OCI-LY7 (cell line): ENCODE data around the gene SBF1. TPM values are rescaled to one million over a fixed set of nuclear protein-coding genes. Genes with fewer than 3 reads are reported as not detected.
"Not testable (repeated sequence)": the region's sequence is repeated elsewhere in the genome, so short reads cannot be mapped to it uniquely, and the experiment has no call there.

Source experiments
- BruUV-seq: library from RNA; stranded (reverse); fragments of 400-500 nt; replicated peaks from 2 replicates; lab custom pipeline; 2021; lab: Mats Ljungman, UMichigan
- CTCF ChIA-PET: fragments of 300-600 bp; sonication (Branson Sonifier 250); formaldehyde crosslinking; loops from one replicate; lab custom pipeline; 2022; ENCODE audit warnings: antibody characterized with exemption; ENCODE audit not compliant: unreplicated experiment; lab: Charles Lee
- POLR2A ChIA-PET: fragments of 300-600 bp; sonication (Branson Sonifier 250); formaldehyde crosslinking; loops from one replicate; lab custom pipeline; 2022; ENCODE audit warnings: antibody characterized with exemption; lab: Charles Lee
- DNase-seq: peaks from one replicate; pipeline ENCODE4 v3.0.0-alpha.2; 2015; ENCODE audit warnings: low spot score
- H2AFZ ChIP-seq: fragments of 200-600 bp; sonication (generic), shearing (Covaris generic); 2 replicates; pipeline ENCODE4 v1.6.1; 2014; ENCODE audit warnings: mild to moderate bottlenecking, antibody characterized with exemption, low read length, moderate library complexity
- H3K27ac ChIP-seq: fragments of 200-600 bp; sonication (generic); 2 replicates; pipeline ENCODE4 v1.5.1; 2014; ENCODE audit warnings: mixed run types, low read depth, mild to moderate bottlenecking, moderate library complexity, low read length, inconsistent platforms; ENCODE audit not compliant: poor library complexity, severe bottlenecking
- H3K36me3 ChIP-seq: fragments of 200-600 bp; sonication (generic); 2 replicates; pipeline ENCODE4 v1.6.1; 2014; ENCODE audit warnings: mild to moderate bottlenecking, antibody characterized with exemption, low read length, moderate library complexity, mixed read lengths; ENCODE audit not compliant: insufficient read depth
- H3K4me1 ChIP-seq: fragments of 200-600 bp; sonication (generic); 2 replicates; pipeline ENCODE4 v1.5.1; 2014; ENCODE audit warnings: mild to moderate bottlenecking, low read length; ENCODE audit not compliant: insufficient read depth, poor library complexity, severe bottlenecking
- H3K4me2 ChIP-seq: fragments of 200-600 bp; sonication (generic); 2 replicates; pipeline ENCODE4 v1.6.1; 2014; ENCODE audit warnings: mild to moderate bottlenecking, low read length
- H3K4me3 ChIP-seq: fragments of 200-600 bp; sonication (generic); 2 replicates; pipeline ENCODE4 v1.5.1; 2014; ENCODE audit warnings: mild to moderate bottlenecking, low read depth, low read length; ENCODE audit not compliant: poor library complexity, severe bottlenecking
- H3K79me2 ChIP-seq: fragments of 200-600 bp; sonication (generic); 2 replicates; pipeline ENCODE4 v1.6.1; 2016; ENCODE audit warnings: low read depth, mild to moderate bottlenecking, low read length, moderate library complexity, mixed read lengths; ENCODE audit not compliant: insufficient read depth
- H3K9me2 ChIP-seq: fragments of 200-600 bp; sonication (generic); 2 replicates; pipeline ENCODE4 v1.6.1; 2016; ENCODE audit warnings: mild to moderate bottlenecking, low read length, mixed read lengths; ENCODE audit not compliant: insufficient read depth
- H3K9me3 ChIP-seq: fragments of 200-600 bp; sonication (generic); 2 replicates; pipeline ENCODE4 v1.6.1; 2014; ENCODE audit warnings: mild to moderate bottlenecking, mixed run types, low read length, mixed read lengths
- H4K20me1 ChIP-seq: fragments of 200-600 bp; sonication (generic); 2 replicates; pipeline ENCODE4 v1.6.1; 2014; ENCODE audit warnings: mild to moderate bottlenecking, antibody characterized with exemption, low read length, moderate library complexity, mixed read lengths; ENCODE audit not compliant: insufficient read depth
- EZH2phosphoT487 ChIP-seq: fragments of 200-600 bp; sonication (generic); IDR thresholded peaks from 2 replicates; pipeline ENCODE4 v1.6.1; 2018; ENCODE audit warnings: low read depth, borderline replicate concordance, mild to moderate bottlenecking, mixed run types, antibody characterized with exemption, low read length, moderate library complexity, mixed read lengths
- intact Hi-C: fragments of 100-400 bp; cut with micrococcal nuclease; formaldehyde crosslinking; loops from one replicate; pipeline ENCODE4 v1.10.0; 2022; ENCODE audit not compliant: unreplicated experiment
- total RNA-seq, 2 experiments: library from RNA; depleted of rRNA in 1 of 2; stranded (reverse); fragments of >200 nt in 1 of 2; shearing (Covaris generic) in 1 of 2; gene quantifications; 2 replicates each; pipeline ENCODE4 v1.2.3, GENCODE V29; 2014 to 2022
- TF ChIP-seq, protein P1 (sequence below): fragments of 200-600 bp; sonication (generic); conservative IDR thresholded peaks from 2 replicates; pipeline ENCODE4 v1.5.1; 2014; ENCODE audit warnings: mild to moderate bottlenecking, antibody characterized with exemption, low read length, moderate library complexity, mixed read lengths

Gene SBF1
- total RNA-seq, 2 experiments from 2014 or later, result 177 to 181 TPM

DNA sequence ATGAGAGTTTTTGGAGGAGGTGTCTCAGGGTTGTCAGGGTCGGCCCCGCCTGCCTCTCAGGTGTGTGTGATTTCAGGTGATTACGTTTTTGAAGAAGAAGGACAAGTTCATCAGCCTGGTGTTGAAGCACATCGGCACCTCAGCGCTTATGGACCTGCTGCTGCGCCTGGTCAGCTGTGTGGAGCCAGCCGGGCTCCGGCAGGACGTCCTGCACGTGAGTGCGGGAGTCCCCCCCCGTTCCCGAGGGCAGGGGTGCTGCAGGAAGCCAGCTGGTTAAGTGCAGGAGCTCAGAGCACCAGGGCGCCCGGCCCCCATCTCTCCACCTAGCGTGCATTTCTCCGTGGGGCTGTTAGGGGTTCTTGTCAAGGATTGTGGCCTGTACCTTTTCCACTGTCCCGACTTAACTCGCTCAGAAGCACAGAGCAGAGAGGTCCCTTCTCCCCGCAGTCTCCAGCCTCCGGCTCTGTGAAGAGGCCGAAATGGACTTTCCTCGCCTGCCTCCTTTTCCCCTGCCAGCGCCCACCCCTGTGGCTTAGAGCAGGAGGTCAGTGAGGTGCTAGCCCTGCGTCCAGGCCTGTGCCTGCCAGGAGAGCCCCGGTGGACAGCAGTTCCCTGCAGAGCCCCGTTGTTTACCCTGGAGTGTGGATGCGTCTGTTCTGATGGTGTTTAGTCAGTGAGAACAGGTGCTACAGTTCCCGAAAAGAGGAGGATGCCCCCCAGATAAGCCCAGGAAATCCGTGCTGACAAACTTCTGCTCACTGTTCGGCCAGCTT, 60.2 kb downstream of the SBF1 start:
- Histone ChIP-seq H2AFZ (no peak overlapping the region), H4K20me1 (no peaks in the 10 kb centered on the region), H3K4me1 (no peaks in the 10 kb centered on the region), H3K4me2 (no peak overlapping the region), H3K9me3 (no peaks in the 10 kb centered on the region), H3K9me2 (no peaks in the 10 kb centered on the region), H3K79me2 (no peaks in the 10 kb centered on the region), H3K4me3 (no peak overlapping the region), H3K27ac (no peak overlapping the region), H3K36me3 (peaks cover 84% of the 10 kb centered on the region)
- TF ChIP-seq, protein P1, sequence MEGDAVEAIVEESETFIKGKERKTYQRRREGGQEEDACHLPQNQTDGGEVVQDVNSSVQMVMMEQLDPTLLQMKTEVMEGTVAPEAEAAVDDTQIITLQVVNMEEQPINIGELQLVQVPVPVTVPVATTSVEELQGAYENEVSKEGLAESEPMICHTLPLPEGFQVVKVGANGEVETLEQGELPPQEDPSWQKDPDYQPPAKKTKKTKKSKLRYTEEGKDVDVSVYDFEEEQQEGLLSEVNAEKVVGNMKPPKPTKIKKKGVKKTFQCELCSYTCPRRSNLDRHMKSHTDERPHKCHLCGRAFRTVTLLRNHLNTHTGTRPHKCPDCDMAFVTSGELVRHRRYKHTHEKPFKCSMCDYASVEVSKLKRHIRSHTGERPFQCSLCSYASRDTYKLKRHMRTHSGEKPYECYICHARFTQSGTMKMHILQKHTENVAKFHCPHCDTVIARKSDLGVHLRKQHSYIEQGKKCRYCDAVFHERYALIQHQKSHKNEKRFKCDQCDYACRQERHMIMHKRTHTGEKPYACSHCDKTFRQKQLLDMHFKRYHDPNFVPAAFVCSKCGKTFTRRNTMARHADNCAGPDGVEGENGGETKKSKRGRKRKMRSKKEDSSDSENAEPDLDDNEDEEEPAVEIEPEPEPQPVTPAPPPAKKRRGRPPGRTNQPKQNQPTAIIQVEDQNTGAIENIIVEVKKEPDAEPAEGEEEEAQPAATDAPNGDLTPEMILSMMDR, result no peak
- no peak for TF ChIP-seq EZH2phosphoT487
- no peak for DNase-seq
- intact Hi-C loops, result no loop called here
- ChIA-PET CTCF (no interaction called here), POLR2A (no interaction called here)
- no TSS peak for BruUV-seq

DNA sequence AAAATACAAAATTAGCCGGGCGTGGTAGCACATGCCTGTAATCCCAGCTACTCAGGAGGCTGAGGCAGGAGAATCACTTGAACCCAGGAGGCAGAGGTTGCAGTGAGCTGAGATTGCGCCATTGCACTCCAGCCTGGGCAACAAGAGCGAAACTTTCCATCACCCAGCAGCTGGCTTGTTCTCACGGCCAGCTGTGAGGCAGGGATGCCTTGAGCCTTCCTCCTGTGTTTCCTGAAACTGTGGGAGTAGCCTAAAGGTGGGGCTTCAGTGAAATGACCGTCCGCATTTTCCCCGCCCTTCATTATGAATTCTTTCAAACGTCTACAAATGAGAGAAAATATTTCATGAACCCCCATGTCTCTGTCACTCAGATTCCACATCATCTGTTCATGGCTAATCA, 65.9 kb downstream of the SBF1 start:
- H4K20me1 ChIP-seq, BruUV-seq, H2AFZ ChIP-seq, CTCF ChIA-PET, H3K79me2 ChIP-seq, H3K4me1 ChIP-seq, H3K9me3 ChIP-seq, H3K9me2 ChIP-seq, DNase-seq, POLR2A ChIA-PET, intact Hi-C loops, H3K27ac ChIP-seq, H3K4me3 ChIP-seq, H3K4me2 ChIP-seq: not testable (repeated sequence)
- H3K36me3 ChIP-seq, result peaks cover 68% of the 10 kb centered on the region

DNA sequence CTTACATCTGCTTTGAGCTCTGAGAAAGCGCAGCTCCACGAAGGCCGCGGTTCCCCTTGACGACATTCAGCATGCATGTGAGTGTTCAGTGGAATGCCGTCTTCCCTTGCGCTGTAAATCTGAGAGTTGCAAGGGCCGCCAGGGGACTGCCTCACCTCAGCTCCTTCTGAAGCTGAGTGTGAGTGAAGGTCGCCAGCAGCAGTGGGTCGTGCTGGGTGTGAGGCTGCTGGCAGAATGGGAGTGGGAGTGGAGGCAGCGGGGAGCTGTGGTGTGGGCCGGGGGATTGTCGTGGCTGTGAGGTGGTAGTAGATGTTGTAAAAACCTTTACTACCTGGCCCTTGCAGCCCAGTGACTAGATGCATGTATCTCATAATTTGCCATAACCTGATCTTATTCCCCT, 66.5 kb downstream of the SBF1 start:
- no peak overlapping the region for H2AFZ ChIP-seq
- no peak for DNase-seq
- no peak overlapping the region for H3K4me2 ChIP-seq
- H3K9me2 ChIP-seq, result no peaks in the 10 kb centered on the region
- H3K27ac ChIP-seq, result no peak overlapping the region
- BruUV-seq, result no TSS peak
- ChIA-PET POLR2A (no interaction called here), CTCF (no interaction called here)
- no peak overlapping the region for H3K4me3 ChIP-seq
- no peaks in the 10 kb centered on the region for H3K9me3 ChIP-seq
- TF ChIP-seq, protein P1, result no peak
- no peak for TF ChIP-seq EZH2phosphoT487
- peaks cover 67% of the 10 kb centered on the region for H3K36me3 ChIP-seq
- intact Hi-C loops, result no loop called here
- no peaks in the 10 kb centered on the region for H3K79me2 ChIP-seq
- no peaks in the 10 kb centered on the region for H3K4me1 ChIP-seq
- no peaks in the 10 kb centered on the region for H4K20me1 ChIP-seq
